Measurements from ENCODE around the gene RBM6. TPM values are rescaled to one million over a fixed set of nuclear protein-coding genes. Genes with fewer than 3 reads are reported as not detected.

RBM6 gene
- total RNA-seq, 1 experiment from 2014 or later: 58.3 TPM

DNA sequence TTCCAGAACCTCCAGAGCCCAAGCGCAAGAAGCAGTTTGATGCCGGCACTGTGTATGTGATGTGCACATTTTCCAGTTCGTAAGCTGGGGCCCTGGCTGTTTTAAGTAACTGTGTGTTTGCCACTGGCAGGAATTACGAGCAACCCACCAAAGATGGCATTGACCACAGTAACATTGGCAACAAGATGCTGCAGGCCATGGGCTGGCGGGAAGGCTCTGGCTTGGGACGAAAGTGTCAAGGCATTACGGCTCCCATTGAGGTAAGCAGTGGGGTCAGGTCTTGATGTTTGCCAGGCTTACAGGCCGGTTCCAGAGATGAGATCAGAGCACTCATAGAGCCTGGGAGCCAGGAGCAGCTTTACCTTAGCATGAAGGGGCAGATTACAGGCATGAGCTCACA is 177.2 kb downstream of the RBM6 start (continued):
- TF ChIP-seq ZBTB33 (IDR thresholded peaks at IDR 0.05; ENCODE audit: extremely low read depth, insufficient replicate concordance, low read length): no peak

- TF ChIP-seq EZH2 (IDR thresholded peaks at IDR 0.05): no peak
- no peak for TF ChIP-seq ZBTB33 (IDR thresholded peaks at IDR 0.05; ENCODE audit: extremely low read depth, insufficient replicate concordance, low read length)
- TF ChIP-seq SIN3A (IDR thresholded peaks at IDR 0.05; ENCODE audit: low read depth): no peak
- no peak for TF ChIP-seq ATF3 (IDR thresholded peaks at IDR 0.05)
- TF ChIP-seq, protein P1, sequence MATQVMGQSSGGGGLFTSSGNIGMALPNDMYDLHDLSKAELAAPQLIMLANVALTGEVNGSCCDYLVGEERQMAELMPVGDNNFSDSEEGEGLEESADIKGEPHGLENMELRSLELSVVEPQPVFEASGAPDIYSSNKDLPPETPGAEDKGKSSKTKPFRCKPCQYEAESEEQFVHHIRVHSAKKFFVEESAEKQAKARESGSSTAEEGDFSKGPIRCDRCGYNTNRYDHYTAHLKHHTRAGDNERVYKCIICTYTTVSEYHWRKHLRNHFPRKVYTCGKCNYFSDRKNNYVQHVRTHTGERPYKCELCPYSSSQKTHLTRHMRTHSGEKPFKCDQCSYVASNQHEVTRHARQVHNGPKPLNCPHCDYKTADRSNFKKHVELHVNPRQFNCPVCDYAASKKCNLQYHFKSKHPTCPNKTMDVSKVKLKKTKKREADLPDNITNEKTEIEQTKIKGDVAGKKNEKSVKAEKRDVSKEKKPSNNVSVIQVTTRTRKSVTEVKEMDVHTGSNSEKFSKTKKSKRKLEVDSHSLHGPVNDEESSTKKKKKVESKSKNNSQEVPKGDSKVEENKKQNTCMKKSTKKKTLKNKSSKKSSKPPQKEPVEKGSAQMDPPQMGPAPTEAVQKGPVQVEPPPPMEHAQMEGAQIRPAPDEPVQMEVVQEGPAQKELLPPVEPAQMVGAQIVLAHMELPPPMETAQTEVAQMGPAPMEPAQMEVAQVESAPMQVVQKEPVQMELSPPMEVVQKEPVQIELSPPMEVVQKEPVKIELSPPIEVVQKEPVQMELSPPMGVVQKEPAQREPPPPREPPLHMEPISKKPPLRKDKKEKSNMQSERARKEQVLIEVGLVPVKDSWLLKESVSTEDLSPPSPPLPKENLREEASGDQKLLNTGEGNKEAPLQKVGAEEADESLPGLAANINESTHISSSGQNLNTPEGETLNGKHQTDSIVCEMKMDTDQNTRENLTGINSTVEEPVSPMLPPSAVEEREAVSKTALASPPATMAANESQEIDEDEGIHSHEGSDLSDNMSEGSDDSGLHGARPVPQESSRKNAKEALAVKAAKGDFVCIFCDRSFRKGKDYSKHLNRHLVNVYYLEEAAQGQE (IDR thresholded peaks at IDR 0.05; ENCODE audit: low read depth): no peak
- TF ChIP-seq CBX3 (IDR thresholded peaks at IDR 0.05; ENCODE audit: low read depth): no peak
- TF ChIP-seq POLR2A (IDR thresholded peaks at IDR 0.05; ENCODE audit: borderline replicate concordance, extremely low read depth, insufficient read depth, insufficient read length): no peak
- no peak for TF ChIP-seq SRF (IDR thresholded peaks at IDR 0.05; ENCODE audit: low read depth)
- TF ChIP-seq YY1 (IDR thresholded peaks at IDR 0.05; ENCODE audit: extremely low read depth, insufficient replicate concordance, low read depth, low read length): no peak
- BruUV-seq (replicated peaks): no TSS peak
- no peak overlapping the region for H2AFZ ChIP-seq (ENCODE audit: low read depth, low read length, poor library complexity, severe bottlenecking)
- no peak overlapping the region for H3K9ac ChIP-seq (ENCODE audit: low read length)
- no peaks in the 10 kb centered on the region for H3K27me3 ChIP-seq (ENCODE audit: insufficient read depth, low read length)
- no peaks in the 10 kb centered on the region for H3K9me2 ChIP-seq (ENCODE audit: insufficient read depth)
- no peaks in the 10 kb centered on the region for H3K9me3 ChIP-seq (ENCODE audit: control insufficient read depth in 1 of 2, insufficient read depth in 1 of 2, low read depth in 1 of 2, low read length in 2 of 2)
- H4K20me1 ChIP-seq (ENCODE audit: insufficient read depth): no peaks in the 10 kb centered on the region
- no peak for DNase-seq (ENCODE audit: low read depth, low spot score)
- no peak for ATAC-seq
- H3K36me3 ChIP-seq (ENCODE audit: control insufficient read depth in 1 of 2, insufficient read depth in 2 of 2, low read length in 2 of 2): peaks cover 56 to 63% of the 10 kb centered on the region in 2 experiments
- H3K4me2 ChIP-seq (ENCODE audit: low read length): no peak overlapping the region
- ChIA-PET POLR2A (no interaction called here), CTCF (interaction anchor here (0.7 kb wide), 1 partner anchor 52 kb away, joined by 3 read pairs; no protein-coding TSS in a partner anchor), RAD21 (ENCODE audit: low non-redundant PET in 1 of 2, low total read pairs in 2 of 2, uncharacterized antibody in 2 of 2, unreplicated experiment in 2 of 2) (no interaction called here)
- no peak overlapping the region for H3K4me3 ChIP-seq (replicated peaks in 1 of 2; ENCODE audit: low read depth in 1 of 2, low read length in 2 of 2)
- intact Hi-C loops (cut with micrococcal nuclease): no loop called here
- H3K27ac ChIP-seq (ENCODE audit: low read depth, low read length): no peak overlapping the region
- no peaks in the 10 kb centered on the region for H3K4me1 ChIP-seq (ENCODE audit: control insufficient read depth in 1 of 2, insufficient read depth in 2 of 2, low read length in 2 of 2)
- H3K79me2 ChIP-seq (ENCODE audit: insufficient read depth, low read length): no peaks in the 10 kb centered on the region; the same call in 1 of the 2 replicates
Observed at GRCh38 chr3:50118237-50118636, 178.3 kb downstream of the RBM6 start.
